DND-41 (cell line): Measurements from ENCODE around the gene HERC5.

Experiments used
- EZH2 ChIP-seq: IDR thresholded peaks from 3 replicates; pipeline ENCODE4 v1.6.1; 2012; ENCODE audit warnings: borderline replicate concordance, low read depth, mild to moderate bottlenecking, moderate library complexity, low read length, inconsistent platforms; ENCODE audit not compliant: severe bottlenecking
- TF ChIP-seq, protein P1 (sequence below): IDR thresholded peaks from 2 replicates; pipeline ENCODE4 v1.5.1; 2012; ENCODE audit warnings: borderline replicate concordance, low read length, moderate library complexity, mild to moderate bottlenecking; ENCODE audit not compliant: poor library complexity, severe bottlenecking; ENCODE audit errors: extremely low read depth

DNA sequence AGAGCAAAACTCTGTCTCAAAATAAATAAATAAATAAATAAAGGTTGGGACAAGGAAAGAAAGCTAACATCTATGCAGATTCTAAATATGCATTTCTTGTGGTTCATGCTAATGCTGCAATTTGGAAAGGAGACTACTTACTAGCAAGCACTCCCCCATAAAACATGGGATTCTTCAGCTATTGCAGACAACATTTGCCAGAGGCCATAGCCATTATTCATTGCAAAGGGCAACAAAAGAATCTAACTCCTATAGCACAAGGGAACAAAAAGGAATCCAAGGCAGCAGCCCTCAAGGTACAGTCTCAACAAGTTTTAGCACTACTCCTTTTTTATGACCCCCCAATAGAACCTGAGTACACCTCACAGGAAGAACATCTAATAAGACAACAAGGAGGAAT is 8.0 kb upstream of the HERC5 start:
- TF ChIP-seq, protein P1, sequence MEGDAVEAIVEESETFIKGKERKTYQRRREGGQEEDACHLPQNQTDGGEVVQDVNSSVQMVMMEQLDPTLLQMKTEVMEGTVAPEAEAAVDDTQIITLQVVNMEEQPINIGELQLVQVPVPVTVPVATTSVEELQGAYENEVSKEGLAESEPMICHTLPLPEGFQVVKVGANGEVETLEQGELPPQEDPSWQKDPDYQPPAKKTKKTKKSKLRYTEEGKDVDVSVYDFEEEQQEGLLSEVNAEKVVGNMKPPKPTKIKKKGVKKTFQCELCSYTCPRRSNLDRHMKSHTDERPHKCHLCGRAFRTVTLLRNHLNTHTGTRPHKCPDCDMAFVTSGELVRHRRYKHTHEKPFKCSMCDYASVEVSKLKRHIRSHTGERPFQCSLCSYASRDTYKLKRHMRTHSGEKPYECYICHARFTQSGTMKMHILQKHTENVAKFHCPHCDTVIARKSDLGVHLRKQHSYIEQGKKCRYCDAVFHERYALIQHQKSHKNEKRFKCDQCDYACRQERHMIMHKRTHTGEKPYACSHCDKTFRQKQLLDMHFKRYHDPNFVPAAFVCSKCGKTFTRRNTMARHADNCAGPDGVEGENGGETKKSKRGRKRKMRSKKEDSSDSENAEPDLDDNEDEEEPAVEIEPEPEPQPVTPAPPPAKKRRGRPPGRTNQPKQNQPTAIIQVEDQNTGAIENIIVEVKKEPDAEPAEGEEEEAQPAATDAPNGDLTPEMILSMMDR, result no peak
- no peak for TF ChIP-seq EZH2
